Karpas-422 (cell line): ENCODE measurements around the gene ANXA4. TPM values are rescaled to one million over a fixed set of nuclear protein-coding genes. Genes with fewer than 3 reads are reported as not detected.
A peak's percentile ranks its signal among the peaks of the same experiment; 100 is the strongest.

Experiments
- DNase-seq: peaks from one replicate; pipeline ENCODE4 v3.0.0-alpha.2; 2015
- H2AFZ ChIP-seq: fragments of 200-600 bp; sonication (generic); 2 replicates; pipeline ENCODE4 v1.6.1; 2014; ENCODE audit warnings: antibody characterized with exemption, low read length, mixed read lengths
- H3K27ac ChIP-seq: fragments of 200-600 bp; sonication (generic); 2 replicates; pipeline ENCODE4 v1.5.1; 2014; ENCODE audit warnings: mild to moderate bottlenecking, low read length, moderate library complexity
- H3K27me3 ChIP-seq: fragments of 200-600 bp; sonication (generic); 2 replicates; pipeline ENCODE4 v1.6.1; 2014; ENCODE audit warnings: low read length, mixed read lengths
- H3K36me3 ChIP-seq: fragments of 200-600 bp; sonication (generic); 2 replicates; pipeline ENCODE4 v1.6.1; 2014; ENCODE audit warnings: low read length, mixed read lengths; ENCODE audit not compliant: insufficient read depth
- H3K4me1 ChIP-seq: fragments of 200-600 bp; sonication (generic); 2 replicates; pipeline ENCODE4 v1.6.1; 2014; ENCODE audit warnings: mild to moderate bottlenecking, low read length, mixed read lengths
- H3K4me2 ChIP-seq: fragments of 200-600 bp; sonication (generic); 2 replicates; pipeline ENCODE4 v1.6.1; 2014; ENCODE audit warnings: low read length, low read depth, mild to moderate bottlenecking; ENCODE audit not compliant: poor library complexity, severe bottlenecking
- H3K4me3 ChIP-seq: fragments of 200-600 bp; sonication (generic); 2 replicates; pipeline ENCODE4 v1.5.1; 2014; ENCODE audit warnings: mild to moderate bottlenecking, antibody characterized with exemption, low read length, mixed read lengths
- H3K79me2 ChIP-seq: fragments of 200-600 bp; sonication (generic); 2 replicates; pipeline ENCODE4 v1.6.1; 2014; ENCODE audit warnings: mild to moderate bottlenecking, low read length, mixed read lengths
- H3K9ac ChIP-seq: fragments of 200-600 bp; sonication (generic); 2 replicates; pipeline ENCODE4 v1.6.0; 2014; ENCODE audit warnings: low read length
- H3K9me2 ChIP-seq: fragments of 200-600 bp; sonication (generic), shearing (Covaris generic); replicated peaks from 2 replicates; pipeline ENCODE4 v1.6.0; 2014; ENCODE audit warnings: mild to moderate bottlenecking, low read length, moderate library complexity; ENCODE audit not compliant: insufficient read depth
- H3K9me3 ChIP-seq: fragments of 300-700, 200-600 bp; sonication (generic); 2 replicates; pipeline ENCODE4 v1.6.1; 2014; ENCODE audit warnings: low read length, mixed read lengths
- H4K20me1 ChIP-seq: fragments of 200-600 bp; sonication (generic); 2 replicates; pipeline ENCODE4 v1.6.1; 2014; ENCODE audit warnings: mild to moderate bottlenecking, antibody characterized with exemption, low read length, low read depth; ENCODE audit not compliant: insufficient read depth
- total RNA-seq: library from RNA; depleted of rRNA; stranded (reverse); fragments of >200 nt; shearing (Covaris generic); gene quantifications from 2 replicates; pipeline ENCODE4 v1.2.3, GENCODE V29; 2014; ENCODE audit warnings: low replicate concordance

ANXA4 gene
- total RNA-seq, 1 experiment from 2014 or later, result 1.1 TPM

DNA sequence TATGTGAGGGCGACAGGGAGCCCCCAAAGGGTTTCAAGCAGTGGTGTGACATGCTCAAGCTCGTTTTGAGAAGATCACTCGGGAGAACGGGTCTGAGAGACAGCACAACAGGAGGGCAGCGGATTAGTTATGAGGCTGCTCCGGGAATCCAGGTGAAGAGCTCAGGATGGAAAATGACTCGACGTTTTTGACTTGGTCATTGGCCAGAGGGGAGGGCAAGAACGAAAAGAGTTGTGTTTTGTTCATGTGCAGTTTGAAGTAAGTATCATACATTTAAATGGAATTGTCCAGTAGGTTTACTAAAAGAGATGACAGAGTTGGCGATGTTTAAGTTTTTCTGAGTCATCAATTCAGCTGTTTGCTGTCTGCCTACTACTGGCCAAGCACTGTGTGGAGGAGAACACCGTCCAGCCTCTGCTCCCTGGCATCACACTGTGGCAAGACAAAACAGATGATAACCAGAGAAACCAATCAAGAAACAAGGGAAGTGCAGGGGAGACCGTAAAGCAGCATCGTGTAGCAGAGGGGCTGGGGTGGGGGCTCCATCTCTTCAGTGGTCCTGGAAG is 25.3 kb upstream of the ANXA4 start:
- Histone ChIP-seq H3K79me2 (no peaks in the 10 kb centered on the region), H2AFZ (no peak overlapping the region), H3K9ac (no peak overlapping the region), H3K4me2 (no peak overlapping the region), H3K4me1 (no peaks in the 10 kb centered on the region), H4K20me1 (peaks cover 5% of the 10 kb centered on the region; the same call in 1 of the 2 replicates), H3K36me3 (no peaks in the 10 kb centered on the region), H3K9me3 (no peaks in the 10 kb centered on the region), H3K27me3 (no peaks in the 10 kb centered on the region), H3K27ac (no peak overlapping the region), H3K9me2 (no peaks in the 10 kb centered on the region), H3K4me3 (no peak overlapping the region)
- no peak for DNase-seq

DNA sequence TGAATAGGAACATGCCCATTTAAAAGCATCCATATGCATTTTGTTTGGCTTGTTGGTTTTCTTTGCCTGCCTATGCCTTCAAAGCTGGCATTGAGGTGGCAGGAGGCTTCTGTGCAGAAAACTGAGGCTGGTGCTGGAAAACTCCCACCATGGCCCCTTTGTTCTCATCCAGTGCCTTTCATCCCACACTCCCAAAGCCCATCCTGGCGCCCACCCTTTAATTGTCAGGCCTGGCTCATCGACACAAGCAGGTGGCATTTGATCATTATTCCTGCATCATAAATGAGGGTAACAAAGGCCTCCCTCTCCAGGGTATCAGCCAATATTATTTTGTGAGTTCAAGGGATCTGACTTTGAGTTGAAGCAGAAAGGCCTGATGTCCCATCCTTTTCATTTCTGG is 24.7 kb upstream of the ANXA4 start:
- Histone ChIP-seq H3K27ac (no peak overlapping the region), H3K9me3 (no peaks in the 10 kb centered on the region), H4K20me1 (peaks cover 5% of the 10 kb centered on the region; the same call in 1 of the 2 replicates), H3K9me2 (no peaks in the 10 kb centered on the region), H3K4me1 (no peaks in the 10 kb centered on the region), H3K36me3 (no peaks in the 10 kb centered on the region), H3K79me2 (no peaks in the 10 kb centered on the region), H2AFZ (no peak overlapping the region), H3K9ac (no peak overlapping the region), H3K4me3 (no peak overlapping the region), H3K27me3 (no peaks in the 10 kb centered on the region), H3K4me2 (no peak overlapping the region)
- no peak for DNase-seq

DNA sequence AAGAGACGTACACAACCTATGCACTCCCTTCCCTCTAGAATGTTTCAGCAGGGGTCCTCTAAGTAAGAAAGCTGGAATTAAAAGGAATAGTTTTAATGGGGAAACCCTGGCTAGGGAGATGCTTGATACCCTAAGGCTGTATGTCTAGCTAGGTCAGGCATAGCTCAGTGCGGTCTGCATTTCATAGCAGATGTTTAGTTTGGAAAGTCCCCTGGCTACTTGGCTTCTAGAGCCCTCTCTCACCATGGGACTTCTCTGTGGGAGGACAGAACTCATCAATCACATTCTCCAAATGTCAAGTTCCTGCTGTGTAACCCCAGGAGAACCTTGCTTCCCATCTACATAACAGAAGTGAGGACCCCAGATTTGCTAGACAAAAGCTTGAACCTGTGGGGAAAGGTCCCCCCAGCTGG is 24.1 kb upstream of the ANXA4 start:
- DNase-seq, result no peak
- no peaks in the 10 kb centered on the region for H3K4me1 ChIP-seq
- peaks cover 5% of the 10 kb centered on the region; the same call in 1 of the 2 replicates for H4K20me1 ChIP-seq
- H3K4me3 ChIP-seq, result no peak overlapping the region
- H2AFZ ChIP-seq, result no peak overlapping the region
- H3K9ac ChIP-seq, result no peak overlapping the region
- no peaks in the 10 kb centered on the region for H3K9me3 ChIP-seq
- H3K79me2 ChIP-seq, result no peaks in the 10 kb centered on the region
- no peaks in the 10 kb centered on the region for H3K9me2 ChIP-seq
- H3K27me3 ChIP-seq, result no peaks in the 10 kb centered on the region
- no peak overlapping the region for H3K4me2 ChIP-seq
- no peak overlapping the region for H3K27ac ChIP-seq
- no peaks in the 10 kb centered on the region for H3K36me3 ChIP-seq

- no peak overlapping the region for H2AFZ ChIP-seq
- no peaks in the 10 kb centered on the region for H3K9me2 ChIP-seq
- H4K20me1 ChIP-seq, result peaks cover under 1% of the 10 kb centered on the region; the same call in 1 of the 2 replicates
- no peak overlapping the region for H3K27ac ChIP-seq
- no peaks in the 10 kb centered on the region for H3K79me2 ChIP-seq
- H3K36me3 ChIP-seq, result no peaks in the 10 kb centered on the region
- H3K4me3 ChIP-seq, result no peak overlapping the region
- no peaks in the 10 kb centered on the region for H3K27me3 ChIP-seq
- DNase-seq, result no peak
- H3K4me1 ChIP-seq, result no peaks in the 10 kb centered on the region
- no peak overlapping the region for H3K4me2 ChIP-seq
- no peaks in the 10 kb centered on the region for H3K9me3 ChIP-seq
- H3K9ac ChIP-seq, result no peak overlapping the region
These were observed 23.5 kb upstream of the ANXA4 start for GRCh38 chr2:69718338-69718965.

GRCh38 chr2:69720404-69720803 is 21.5 kb upstream of the ANXA4 start:
- H3K79me2 ChIP-seq, result no peaks in the 10 kb centered on the region
- peaks cover 7% of the 10 kb centered on the region for H3K4me1 ChIP-seq
- H3K27ac ChIP-seq, result no peak overlapping the region
- no peaks in the 10 kb centered on the region for H3K36me3 ChIP-seq
- H3K9me2 ChIP-seq, result no peaks in the 10 kb centered on the region
- H4K20me1 ChIP-seq, result no peaks in the 10 kb centered on the region
- no peaks in the 10 kb centered on the region for H3K9me3 ChIP-seq
- H2AFZ ChIP-seq, result no peak overlapping the region
- H3K9ac ChIP-seq, result no peak overlapping the region
- peak; percentile 65 for DNase-seq
- no peaks in the 10 kb centered on the region for H3K27me3 ChIP-seq
- H3K4me2 ChIP-seq, result no peak overlapping the region
- no peak overlapping the region for H3K4me3 ChIP-seq

DNA sequence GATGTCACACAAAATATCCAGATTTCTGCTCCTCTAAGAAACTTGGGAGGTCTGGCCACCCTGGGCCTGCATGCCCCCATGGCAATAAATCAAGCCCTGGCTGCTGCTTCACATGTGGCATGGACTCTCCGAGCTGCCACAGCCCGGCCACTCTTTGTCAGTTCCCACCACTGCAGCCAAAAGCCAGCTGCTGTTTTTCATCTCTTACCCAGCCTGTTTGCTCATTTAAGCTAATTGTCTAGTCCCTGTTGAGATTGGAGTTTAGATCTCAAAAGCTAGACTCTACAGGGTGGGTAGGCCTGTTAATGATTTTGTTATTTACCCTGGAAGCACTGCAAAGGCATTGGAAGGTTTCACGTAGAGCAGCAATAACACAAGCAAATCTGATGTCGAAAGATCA is 20.9 kb upstream of the ANXA4 start:
- Histone ChIP-seq H3K4me3 (no peak overlapping the region), H4K20me1 (no peaks in the 10 kb centered on the region), H3K9me2 (no peaks in the 10 kb centered on the region), H3K27ac (no peak overlapping the region), H3K4me1 (peaks cover 7% of the 10 kb centered on the region), H3K36me3 (no peaks in the 10 kb centered on the region), H2AFZ (no peak overlapping the region), H3K9ac (no peak overlapping the region), H3K79me2 (no peaks in the 10 kb centered on the region), H3K9me3 (no peaks in the 10 kb centered on the region), H3K27me3 (no peaks in the 10 kb centered on the region), H3K4me2 (no peak overlapping the region)
- DNase-seq, result no peak

DNA sequence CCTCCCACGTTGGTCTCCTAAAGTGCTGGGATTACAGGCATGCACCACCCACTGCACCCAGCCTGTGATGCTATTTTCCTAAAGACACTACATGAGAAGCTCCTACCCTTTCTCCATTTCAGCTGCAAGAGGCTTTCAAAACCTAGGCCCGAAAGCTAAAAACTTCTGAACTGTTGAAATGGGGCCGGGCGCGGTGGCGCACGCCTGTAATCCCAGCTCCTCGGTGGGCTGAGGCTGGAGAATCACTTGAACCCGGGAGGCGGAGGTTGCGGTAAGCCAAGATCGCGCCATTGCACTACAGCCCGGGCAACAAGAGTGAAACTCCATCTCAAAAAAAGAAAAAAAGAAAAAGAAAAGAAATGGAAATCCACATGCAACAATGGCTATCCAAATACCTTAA is 18.1 kb upstream of the ANXA4 start:
- no peak overlapping the region for H3K4me3 ChIP-seq
- no peaks in the 10 kb centered on the region for H4K20me1 ChIP-seq
- H3K9me2 ChIP-seq, result no peaks in the 10 kb centered on the region
- DNase-seq, result no peak
- H3K27me3 ChIP-seq, result no peaks in the 10 kb centered on the region
- H3K9ac ChIP-seq, result no peak overlapping the region
- H3K27ac ChIP-seq, result no peak overlapping the region
- H3K79me2 ChIP-seq, result no peaks in the 10 kb centered on the region
- no peaks in the 10 kb centered on the region for H3K9me3 ChIP-seq
- no peak overlapping the region for H2AFZ ChIP-seq
- no peak overlapping the region for H3K4me2 ChIP-seq
- peaks cover 7% of the 10 kb centered on the region for H3K4me1 ChIP-seq
- H3K36me3 ChIP-seq, result no peaks in the 10 kb centered on the region

- H3K4me1 ChIP-seq, result peaks cover 7% of the 10 kb centered on the region
- H3K4me3 ChIP-seq, result peak overlapping the region; percentile 49; the same call in 1 of the 2 replicates
- no peaks in the 10 kb centered on the region for H3K9me3 ChIP-seq
- H3K9me2 ChIP-seq, result no peaks in the 10 kb centered on the region
- H3K9ac ChIP-seq, result peak overlapping the region; percentile 41
- no peaks in the 10 kb centered on the region for H3K79me2 ChIP-seq
- no peaks in the 10 kb centered on the region for H3K27me3 ChIP-seq
- peak; percentile 93 for DNase-seq
- H4K20me1 ChIP-seq, result no peaks in the 10 kb centered on the region
- H2AFZ ChIP-seq, result peak overlapping the region; percentile 81; the same call in 1 of the 2 replicates
- no peak overlapping the region for H3K27ac ChIP-seq
- H3K36me3 ChIP-seq, result no peaks in the 10 kb centered on the region
- peak overlapping the region; percentile 64 for H3K4me2 ChIP-seq
These were observed 17.3 kb upstream of the ANXA4 start for GRCh38 chr2:69724540-69725159.
